Progenitor cell of endocrine pancreas (in vitro differentiated cells): Measurements from ENCODE around the gene TMED1. TPM values are rescaled to one million over a fixed set of nuclear protein-coding genes. Genes with fewer than 3 reads are reported as not detected.

Experiments
- DNase-seq: peaks from one replicate; pipeline ENCODE4 v3.0.0; 2021; ENCODE audit warnings: low spot score; ENCODE audit not compliant: unreplicated experiment
- H3K27ac Mint-ChIP-seq: 2 replicates; pipeline ENCODE4 v1.8.0; 2021; ENCODE audit warnings: mild to moderate bottlenecking, moderate library complexity, mixed read lengths
- H3K27me3 Mint-ChIP-seq: 2 replicates; pipeline ENCODE4 v1.8.0; 2021; ENCODE audit warnings: mixed read lengths
- H3K36me3 Mint-ChIP-seq: 2 replicates; pipeline ENCODE4 v1.8.0; 2022; ENCODE audit warnings: mixed read lengths; ENCODE audit not compliant: insufficient read depth
- H3K4me1 Mint-ChIP-seq: 2 replicates; pipeline ENCODE4 v1.8.0; 2021; ENCODE audit warnings: low read depth, mixed read lengths
- H3K4me3 Mint-ChIP-seq: 2 replicates; pipeline ENCODE4 v1.8.0; 2021; ENCODE audit warnings: low read depth, mild to moderate bottlenecking, moderate library complexity, mixed read lengths
- H3K9me3 Mint-ChIP-seq: 2 replicates; pipeline ENCODE4 v1.8.0; 2021; ENCODE audit warnings: low read depth, mixed read lengths
- CTCF ChIP-seq: fragments of 200-600 bp; sonication (generic); IDR thresholded peaks from one replicate; pipeline ENCODE4 v1.5.0; 2021; ENCODE audit warnings: antibody characterized with exemption, mild to moderate bottlenecking; ENCODE audit not compliant: unreplicated experiment
- total RNA-seq: library from RNA; stranded (reverse); gene quantifications from 2 replicates; pipeline ENCODE4 v1.2.1, GENCODE V29; 2021

The TMED1 gene
- total RNA-seq, 1 donor from 2014 or later: 39.3 TPM

DNA sequence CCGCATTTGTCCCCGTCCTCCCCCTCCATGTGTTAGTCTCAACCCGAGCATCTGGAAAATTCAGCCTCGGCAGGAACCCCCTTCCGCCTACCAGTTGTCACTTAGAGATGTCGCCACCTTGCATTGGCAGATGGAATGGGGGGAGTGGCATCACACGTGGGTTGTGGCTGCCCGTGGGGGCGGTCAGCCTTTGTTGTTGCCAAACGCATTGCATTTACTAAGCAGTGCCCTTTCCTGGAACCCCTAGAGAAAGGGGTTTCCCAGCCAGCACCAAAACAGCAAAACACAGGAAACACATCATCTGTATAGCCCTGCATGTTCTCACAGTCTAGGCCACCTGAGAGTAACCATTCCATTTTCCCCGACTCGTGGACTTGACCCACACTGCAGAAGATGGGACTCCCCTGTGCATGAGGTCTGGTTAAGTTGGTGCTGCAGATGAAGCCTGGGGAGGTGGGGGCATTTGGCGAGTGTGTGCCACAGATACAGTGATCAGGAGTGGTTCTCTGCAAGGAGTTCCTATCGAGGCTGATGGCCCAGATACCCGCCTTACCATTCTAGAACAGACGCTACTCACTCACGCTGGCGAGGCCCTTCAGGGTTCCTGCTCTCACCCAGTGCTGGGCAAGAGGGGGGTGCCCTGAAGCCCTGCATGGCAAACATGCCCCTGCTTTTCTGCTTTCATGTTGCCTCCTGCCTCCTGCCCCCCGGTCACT, 38.3 kb downstream of the TMED1 start:
- Mint-ChIP-seq H3K9me3 (no peaks in the 10 kb centered on the region), H3K27me3 (no peaks in the 10 kb centered on the region), H3K36me3 (peaks cover 5% of the 10 kb centered on the region), H3K27ac (peak overlapping the region; percentile 10), H3K4me1 (no peaks in the 10 kb centered on the region), H3K4me3 (no peak overlapping the region)
- no peak for DNase-seq
- TF ChIP-seq CTCF: no peak

- no peak for TF ChIP-seq CTCF
- H3K36me3 Mint-ChIP-seq: peaks cover 6% of the 10 kb centered on the region
- H3K4me1 Mint-ChIP-seq: no peaks in the 10 kb centered on the region
- H3K27me3 Mint-ChIP-seq: no peaks in the 10 kb centered on the region
- no peak for DNase-seq
- no peak overlapping the region for H3K4me3 Mint-ChIP-seq
- no peaks in the 10 kb centered on the region for H3K9me3 Mint-ChIP-seq
- no peak overlapping the region for H3K27ac Mint-ChIP-seq
These were observed 38.9 kb downstream of the TMED1 start for GRCh38 chr19:10797078-10797477.

DNA sequence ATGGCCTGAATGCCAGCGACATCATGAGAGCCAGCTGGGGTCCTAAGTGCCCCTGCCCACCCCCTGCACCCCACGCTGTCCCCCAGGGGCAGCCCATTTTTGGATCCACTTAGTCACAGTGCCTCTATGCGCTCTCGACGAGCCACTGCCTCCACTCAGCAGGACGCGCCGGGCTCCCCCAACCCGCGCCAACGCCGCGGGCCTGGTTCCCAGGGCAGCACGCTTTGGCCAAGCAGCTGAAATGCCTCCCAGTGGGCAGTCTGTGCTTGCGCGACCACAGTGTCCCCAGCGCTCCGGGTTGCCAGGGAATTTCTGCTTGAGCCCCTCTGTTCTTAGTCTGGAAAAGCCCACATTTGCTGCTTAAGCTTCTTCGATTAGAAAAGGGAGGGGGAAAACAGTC, 39.4 kb downstream of the TMED1 start:
- Mint-ChIP-seq H3K4me1 (no peaks in the 10 kb centered on the region), H3K27me3 (no peaks in the 10 kb centered on the region), H3K9me3 (no peaks in the 10 kb centered on the region), H3K27ac (no peak overlapping the region), H3K4me3 (no peak overlapping the region), H3K36me3 (peaks cover 7% of the 10 kb centered on the region)
- no peak for TF ChIP-seq CTCF
- DNase-seq: no peak

DNA sequence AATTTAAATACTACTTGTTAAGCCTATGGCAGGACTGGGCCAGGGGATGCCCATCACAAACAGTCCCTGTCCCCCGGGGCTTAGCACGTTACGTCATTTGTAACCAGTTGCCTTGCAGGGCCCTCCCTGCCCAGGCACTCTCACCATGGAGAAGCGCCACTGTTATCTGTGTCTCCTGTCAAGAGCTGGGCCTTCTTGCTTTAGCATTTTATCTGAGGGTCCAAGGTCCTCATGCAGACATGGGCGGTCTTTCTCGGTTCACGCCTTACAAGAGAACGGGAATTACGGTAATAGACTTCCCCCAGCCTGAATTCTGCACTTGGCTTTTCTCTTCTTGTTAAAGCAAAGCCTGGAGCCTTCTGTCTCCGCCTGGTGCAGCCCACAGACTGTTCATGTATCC, 46.1 kb downstream of the TMED1 start:
- Mint-ChIP-seq H3K27me3 (no peaks in the 10 kb centered on the region), H3K27ac (no peak overlapping the region), H3K4me3 (no peak overlapping the region), H3K36me3 (peaks cover 19% of the 10 kb centered on the region), H3K9me3 (no peaks in the 10 kb centered on the region), H3K4me1 (no peaks in the 10 kb centered on the region)
- DNase-seq: no peak
- no peak for TF ChIP-seq CTCF

DNA sequence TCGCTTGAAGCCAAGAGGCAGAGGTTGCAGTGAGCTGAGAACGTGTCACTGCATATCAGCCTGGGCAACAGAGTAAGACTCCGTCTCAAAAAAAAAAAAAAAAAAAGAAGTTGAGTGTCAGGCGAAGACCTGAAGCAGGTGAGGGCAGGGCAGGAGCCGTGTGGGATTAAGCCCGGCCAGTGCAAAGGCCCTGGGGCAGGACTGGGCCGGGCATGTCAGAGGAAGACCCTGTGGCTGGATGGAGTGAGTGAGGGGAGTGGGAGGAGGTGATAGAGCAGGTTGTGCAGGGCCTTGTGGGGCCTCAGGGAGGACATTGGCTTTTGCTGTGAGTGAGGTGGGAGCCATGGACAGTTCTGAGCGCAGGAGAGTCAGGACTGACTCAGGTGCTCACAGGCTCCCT, 47.9 kb downstream of the TMED1 start:
- Mint-ChIP-seq H3K27ac (no peak overlapping the region), H3K27me3 (no peaks in the 10 kb centered on the region)
- TF ChIP-seq CTCF: no peak

More for the DNA sequence above, 47.9 kb downstream of the TMED1 start:
- Mint-ChIP-seq H3K36me3 (peaks cover 22% of the 10 kb centered on the region), H3K9me3 (no peaks in the 10 kb centered on the region), H3K4me1 (no peaks in the 10 kb centered on the region), H3K4me3 (no peak overlapping the region)
- no peak for DNase-seq
